ENCODE results near the gene HAPLN3. TPM values are rescaled to one million over a fixed set of nuclear protein-coding genes. Genes with fewer than 3 reads are reported as not detected.

The HAPLN3 gene
- total and polyA plus RNA-seq, 5 experiments from 2014 or later, result 19.2 to 91.9 (median 35.1) TPM

GRCh38 chr15:88900982-88901418 lies 5.7 kb upstream of the HAPLN3 start:
- no peak for DNase-seq
- Mint-ChIP-seq H3K27ac (peak overlapping the region in 7 of 10 donors; percentile 17 to 98 (median 39)), H3K4me1 (peaks cover 36 to 64% (median 56%) of the 10 kb centered on the region in 4 donors), H3K4me3 (peak overlapping the region in 2 of 10 donors; percentile 5 to 55), H3K36me3 (peaks cover 0 to 18% (median 0%) of the 10 kb centered on the region in 3 donors), H3K27me3 (no peaks in the 10 kb centered on the region), H3K9me3 (no peaks in the 10 kb centered on the region)
- POLR2A ChIA-PET, result interaction anchor here (1.5 to 2.8 kb wide), 2 partner anchors 12 to 433 kb away, joined by 3 to 17 read pairs; partner anchors contain the start of genes MFGE8 and POLG
- ATAC-seq, result no peak

- Mint-ChIP-seq H3K4me3 (peak overlapping the region in 2 of 10 donors; percentile 5 to 55), H3K4me1 (peaks cover 38 to 67% (median 57%) of the 10 kb centered on the region in 4 donors), H3K27ac (peak overlapping the region in 8 of 10 donors; percentile 17 to 98 (median 58)), H3K27me3 (peaks cover 0 to 3% (median 0%) of the 10 kb centered on the region in 5 donors), H3K36me3 (peaks cover 0 to 18% (median 0%) of the 10 kb centered on the region in 3 donors), H3K9me3 (no peaks in the 10 kb centered on the region)
- POLR2A ChIA-PET, result no interaction called here
- no peak for ATAC-seq
- DNase-seq, result no peak
Measured at GRCh38 chr15:88900309-88900981, 5.1 kb upstream of the HAPLN3 start.

- Mint-ChIP-seq H3K36me3 (peaks cover 0 to 18% (median 0%) of the 10 kb centered on the region in 3 donors), H3K27me3 (peaks cover 0 to 3% (median 0%) of the 10 kb centered on the region in 5 donors), H3K4me1 (peaks cover 31 to 58% (median 50%) of the 10 kb centered on the region in 4 donors), H3K27ac (peak overlapping the region in 3 of 10 donors; percentile 13 to 65 (median 41)), H3K9me3 (no peaks in the 10 kb centered on the region), H3K4me3 (no peak overlapping the region)
- no peak for DNase-seq
- ATAC-seq, result no peak
- POLR2A ChIA-PET, result interaction anchor here (0.7 kb wide), 1 partner anchor 11 kb away, joined by 6 read pairs; no protein-coding TSS in a partner anchor
Measured at GRCh38 chr15:88899251-88899650, 3.9 kb upstream of the HAPLN3 start.

- H3K4me3 Mint-ChIP-seq, result no peak overlapping the region
- H3K36me3 Mint-ChIP-seq, result peaks cover 0 to 18% (median 0%) of the 10 kb centered on the region in 3 donors
- H3K9me3 Mint-ChIP-seq, result no peaks in the 10 kb centered on the region
- H3K27me3 Mint-ChIP-seq, result peaks cover 0 to 3% (median 0%) of the 10 kb centered on the region in 5 donors
- POLR2A ChIA-PET, result interaction anchor here (0.7 to 1.2 kb wide), 2 partner anchors 234 to 246 kb away, joined by 3 read pairs; no protein-coding TSS in a partner anchor
- peaks cover 28 to 58% (median 49%) of the 10 kb centered on the region in 4 donors for H3K4me1 Mint-ChIP-seq
- DNase-seq (no peak), ATAC-seq (no peak)
- peak overlapping the region in 2 of 10 donors; percentile 15 to 60 for H3K27ac Mint-ChIP-seq
Measured at GRCh38 chr15:88898736-88899135, 3.4 kb upstream of the HAPLN3 start.

GRCh38 chr15:88897456-88898194 lies 2.3 kb upstream of the HAPLN3 start:
- H3K4me3 Mint-ChIP-seq, result peak overlapping the region in 9 of 10 donors; percentile 16 to 84 (median 72)
- peaks cover 25 to 53% (median 42%) of the 10 kb centered on the region in 4 donors for H3K4me1 Mint-ChIP-seq
- peak; percentile 64 to 93 (median 76) for DNase-seq
- no peaks in the 10 kb centered on the region for H3K9me3 Mint-ChIP-seq
- peak; percentile 81 to 88 for ATAC-seq
- POLR2A ChIA-PET, result interaction anchor here (1.2 to 1.4 kb wide), 2 partner anchors 15 to 245 kb away, joined by 3 to 6 read pairs; partner anchors contain the start of gene MFGE8
- peaks cover 0 to 3% (median 0%) of the 10 kb centered on the region in 5 donors for H3K27me3 Mint-ChIP-seq
- peak overlapping the region in 9 of 10 donors; percentile 41 to 91 (median 74) for H3K27ac Mint-ChIP-seq
- peaks cover 0 to 18% (median 0%) of the 10 kb centered on the region in 3 donors for H3K36me3 Mint-ChIP-seq

GRCh38 chr15:88897142-88897455 lies 1.8 kb upstream of the HAPLN3 start:
- H3K4me1 Mint-ChIP-seq, result peaks cover 25 to 48% (median 39%) of the 10 kb centered on the region in 4 donors
- peaks cover 0 to 3% (median 0%) of the 10 kb centered on the region in 5 donors for H3K27me3 Mint-ChIP-seq
- DNase-seq, result no peak
- H3K9me3 Mint-ChIP-seq, result no peaks in the 10 kb centered on the region
- no peak for ATAC-seq
- H3K27ac Mint-ChIP-seq, result peak overlapping the region in 8 of 10 donors; percentile 63 to 91 (median 75)
- H3K4me3 Mint-ChIP-seq, result peak overlapping the region in 9 of 10 donors; percentile 16 to 84 (median 72)
- POLR2A ChIA-PET, result interaction anchor here (1.4 kb wide), 1 partner anchor 16 kb away, joined by 6 read pairs; the partner anchor contains the start of gene MFGE8
- peaks cover 0 to 16% (median 0%) of the 10 kb centered on the region in 3 donors for H3K36me3 Mint-ChIP-seq

- Mint-ChIP-seq H3K9me3 (no peaks in the 10 kb centered on the region), H3K36me3 (peaks cover 0 to 13% (median 0%) of the 10 kb centered on the region in 3 donors), H3K27me3 (peaks cover 0 to 3% (median 0%) of the 10 kb centered on the region in 5 donors), H3K4me3 (peak overlapping the region; percentile 16 to 84 (median 70)), H3K27ac (peak overlapping the region in 9 of 10 donors; percentile 63 to 91 (median 76)), H3K4me1 (peaks cover 22 to 44% (median 34%) of the 10 kb centered on the region in 4 donors)
- DNase-seq, result peak in 4 of 10 donors; percentile 15 to 37 (median 22)
- POLR2A ChIA-PET, result interaction anchor here (0.5 to 2.5 kb wide), 4 partner anchors 16 to 310 kb away, joined by 3 to 15 read pairs (median 6); partner anchors contain the start of gene MFGE8
- no peak for ATAC-seq
Measured at GRCh38 chr15:88896333-88897033, 1.1 kb upstream of the HAPLN3 start.

GRCh38 chr15:88894348-88894818 lies 961 bp downstream of the HAPLN3 start:
- POLR2A ChIA-PET, result interaction anchor here (1.2 to 2.5 kb wide), 5 partner anchors 10 to 270 kb away, joined by 3 to 30 read pairs (median 5); no protein-coding TSS in a partner anchor
- Mint-ChIP-seq H3K9me3 (no peaks in the 10 kb centered on the region), H3K4me3 (peak overlapping the region; percentile 77 to 97 (median 92)), H3K27me3 (peaks cover 0 to 3% (median 0%) of the 10 kb centered on the region in 5 donors), H3K27ac (peak overlapping the region in 8 of 10 donors; percentile 40 to 95 (median 90)), H3K36me3 (peaks cover 0 to 24% (median 5%) of the 10 kb centered on the region in 3 donors), H3K4me1 (peaks cover 20 to 50% (median 38%) of the 10 kb centered on the region in 4 donors)
- DNase-seq (peak; percentile 75 to 91 (median 84)), ATAC-seq (peak; percentile 58 to 70)

- peaks cover 15 to 34% (median 25%) of the 10 kb centered on the region in 4 donors for H3K4me1 Mint-ChIP-seq
- H3K27ac Mint-ChIP-seq, result peak overlapping the region in 1 of 10 donors; percentile 34
- ATAC-seq (no peak), DNase-seq (no peak)
- no peaks in the 10 kb centered on the region for H3K9me3 Mint-ChIP-seq
- POLR2A ChIA-PET, result interaction anchor here (0.6 to 2.2 kb wide), 3 partner anchors 13 to 126 kb away, joined by 3 to 12 read pairs (median 3); no protein-coding TSS in a partner anchor
- no peak overlapping the region for H3K4me3 Mint-ChIP-seq
- peaks cover 0 to 46% (median 5%) of the 10 kb centered on the region in 3 donors for H3K36me3 Mint-ChIP-seq
- peaks cover 0 to 3% (median 0%) of the 10 kb centered on the region in 5 donors for H3K27me3 Mint-ChIP-seq
Measured at GRCh38 chr15:88891540-88892254, 3.6 kb downstream of the HAPLN3 start.

GRCh38 chr15:88890495-88890894 lies 4.8 kb downstream of the HAPLN3 start:
- POLR2A ChIA-PET, result no interaction called here
- H3K4me1 Mint-ChIP-seq, result peaks cover 9 to 27% (median 16%) of the 10 kb centered on the region in 4 donors
- peak overlapping the region in 1 of 10 donors; percentile 24 for H3K27ac Mint-ChIP-seq

GRCh38 chr15:88888719-88889118 lies 6.6 kb downstream of the HAPLN3 start:
- Mint-ChIP-seq H3K27me3 (no peaks in the 10 kb centered on the region), H3K27ac (peak overlapping the region in 1 of 10 donors; percentile 13), H3K36me3 (peaks cover 5 to 73% (median 10%) of the 10 kb centered on the region in 3 donors), H3K4me1 (peaks cover 7 to 25% (median 11%) of the 10 kb centered on the region in 4 donors), H3K9me3 (no peaks in the 10 kb centered on the region), H3K4me3 (no peak overlapping the region)
- ATAC-seq (no peak), DNase-seq (no peak)
- POLR2A ChIA-PET, result no interaction called here

More at GRCh38 chr15:88890495-88890894, 4.8 kb downstream of the HAPLN3 start:
- ATAC-seq (no peak), DNase-seq (no peak)
- H3K4me3 Mint-ChIP-seq, result no peak overlapping the region
- H3K36me3 Mint-ChIP-seq, result peaks cover 0 to 57% (median 5%) of the 10 kb centered on the region in 3 donors
- H3K27me3 Mint-ChIP-seq, result peaks cover 0 to under 1% (median 0%) of the 10 kb centered on the region in 5 donors
- no peaks in the 10 kb centered on the region for H3K9me3 Mint-ChIP-seq

Measured in naive thymus-derived CD8-positive, alpha-beta T cell (primary cell).